ENCODE results near the gene DBNDD1. TPM values are rescaled to one million over a fixed set of nuclear protein-coding genes. Genes with fewer than 3 reads are reported as not detected.

DBNDD1 gene
- total RNA-seq, 1 experiment from 2014 or later = 24.6 TPM

- CTCF ChIA-PET = no interaction called here
- BruUV-seq (replicated peaks) = no TSS peak
- no peak overlapping the region for H3K4me3 ChIP-seq (ENCODE audit: low read depth, low read length, poor library complexity, severe bottlenecking)
- intact Hi-C loops (cut with micrococcal nuclease; ENCODE audit: unreplicated experiment) = no loop called here
- POLR2A ChIA-PET (ENCODE audit: low non-redundant PET) = no interaction called here
- H3K4me1 ChIP-seq (ENCODE audit: insufficient read depth, low read length, poor library complexity, severe bottlenecking) = peaks cover 10% of the 10 kb centered on the region
- no peaks in the 10 kb centered on the region for H3K36me3 ChIP-seq (ENCODE audit: insufficient read depth, low read length, poor library complexity, severe bottlenecking)
- TF ChIP-seq EZH2 (IDR thresholded peaks at IDR 0.05; ENCODE audit: borderline replicate concordance, low read depth, low read length, poor library complexity, severe bottlenecking) (no peak), CTCF (conservative IDR thresholded peaks at IDR 0.05; ENCODE audit: low read depth, low read length) (no peak)
- no peak for DNase-seq (ENCODE audit: low spot score)
- no peak overlapping the region for H3K27ac ChIP-seq (ENCODE audit: low read depth, low read length, poor library complexity, severe bottlenecking)
- H3K9me3 ChIP-seq (ENCODE audit: low read depth, low read length, poor library complexity, severe bottlenecking) = peaks cover 12% of the 10 kb centered on the region
- H3K27me3 ChIP-seq (replicated peaks; ENCODE audit: insufficient read depth, low read depth, low read length, poor library complexity) = no peaks in the 10 kb centered on the region
Observed at GRCh38 chr16:90050969-90051368, 31.7 kb upstream of the DBNDD1 start.

- POLR2A ChIA-PET (ENCODE audit: low non-redundant PET) = no interaction called here
- BruUV-seq (replicated peaks) = no TSS peak
- CTCF ChIA-PET = no interaction called here
Observed at GRCh38 chr16:90048737-90049330, 29.6 kb upstream of the DBNDD1 start.

GRCh38 chr16:90048347-90048722 is 29.1 kb upstream of the DBNDD1 start:
- no TSS peak for BruUV-seq (replicated peaks)
- POLR2A ChIA-PET (ENCODE audit: low non-redundant PET) = no interaction called here
- peaks cover 2% of the 10 kb centered on the region for H3K36me3 ChIP-seq (ENCODE audit: insufficient read depth, low read length, poor library complexity, severe bottlenecking)
- H3K27ac ChIP-seq (ENCODE audit: low read depth, low read length, poor library complexity, severe bottlenecking) = no peak overlapping the region
- no peak overlapping the region for H3K4me3 ChIP-seq (ENCODE audit: low read depth, low read length, poor library complexity, severe bottlenecking)
- H3K27me3 ChIP-seq (replicated peaks; ENCODE audit: insufficient read depth, low read depth, low read length, poor library complexity) = no peaks in the 10 kb centered on the region
- DNase-seq (ENCODE audit: low spot score) = no peak
- TF ChIP-seq CTCF (conservative IDR thresholded peaks at IDR 0.05; ENCODE audit: low read depth, low read length) (no peak), EZH2 (IDR thresholded peaks at IDR 0.05; ENCODE audit: borderline replicate concordance, low read depth, low read length, poor library complexity, severe bottlenecking) (no peak)
- H3K9me3 ChIP-seq (ENCODE audit: low read depth, low read length, poor library complexity, severe bottlenecking) = no peaks in the 10 kb centered on the region
- H3K4me1 ChIP-seq (ENCODE audit: insufficient read depth, low read length, poor library complexity, severe bottlenecking) = peaks cover 10% of the 10 kb centered on the region
- CTCF ChIA-PET = no interaction called here
- intact Hi-C loops (cut with micrococcal nuclease; ENCODE audit: unreplicated experiment) = no loop called here

More at GRCh38 chr16:90048737-90049330, 29.6 kb upstream of the DBNDD1 start:
- DNase-seq (ENCODE audit: low spot score) = no peak
- H3K9me3 ChIP-seq (ENCODE audit: low read depth, low read length, poor library complexity, severe bottlenecking) = no peaks in the 10 kb centered on the region
- intact Hi-C loops (cut with micrococcal nuclease; ENCODE audit: unreplicated experiment) = no loop called here
- H3K27me3 ChIP-seq (replicated peaks; ENCODE audit: insufficient read depth, low read depth, low read length, poor library complexity) = no peaks in the 10 kb centered on the region
- H3K36me3 ChIP-seq (ENCODE audit: insufficient read depth, low read length, poor library complexity, severe bottlenecking) = no peaks in the 10 kb centered on the region
- H3K27ac ChIP-seq (ENCODE audit: low read depth, low read length, poor library complexity, severe bottlenecking) = no peak overlapping the region
- H3K4me1 ChIP-seq (ENCODE audit: insufficient read depth, low read length, poor library complexity, severe bottlenecking) = peaks cover 10% of the 10 kb centered on the region
- H3K4me3 ChIP-seq (ENCODE audit: low read depth, low read length, poor library complexity, severe bottlenecking) = no peak overlapping the region
- no peak for TF ChIP-seq EZH2 (IDR thresholded peaks at IDR 0.05; ENCODE audit: borderline replicate concordance, low read depth, low read length, poor library complexity, severe bottlenecking)
- TF ChIP-seq CTCF (conservative IDR thresholded peaks at IDR 0.05; ENCODE audit: low read depth, low read length) = no peak
